ENCODE measurements around the gene DAGLA.

The DAGLA gene

GRCh38 chr11:61706452-61707400, 26.5 kb downstream of the DAGLA start:
- Histone ChIP-seq H3K27ac (ENCODE audit: low read depth, low read length, poor library complexity, severe bottlenecking) (no peak overlapping the region), H3K36me3 (ENCODE audit: insufficient read depth, low read length) (no peaks in the 10 kb centered on the region), H3K9me3 (ENCODE audit: low read length) (no peaks in the 10 kb centered on the region), H3K4me1 (ENCODE audit: insufficient read depth, low read length, severe bottlenecking) (no peaks in the 10 kb centered on the region), H4K20me1 (ENCODE audit: insufficient read depth, low read length) (no peaks in the 10 kb centered on the region), H3K9me2 (ENCODE audit: low read depth, low read length) (no peaks in the 10 kb centered on the region), H3K4me3 (ENCODE audit: low read depth, low read length, poor library complexity, severe bottlenecking) (no peak overlapping the region), H3F3A (ENCODE audit: insufficient read depth, low read length) (no peaks in the 10 kb centered on the region), H2AFZ (ENCODE audit: low read length) (no peak overlapping the region), H3K9ac (ENCODE audit: low read length) (no peak overlapping the region), H3K27me3 (ENCODE audit: insufficient read depth, low read length) (peaks cover 3% of the 10 kb centered on the region; the same call in 1 of the 2 replicates), H3K79me2 (ENCODE audit: insufficient read depth, low read length) (no peaks in the 10 kb centered on the region), H3K4me2 (ENCODE audit: low read length) (no peak overlapping the region)
- no peak for TF ChIP-seq EZH2 (IDR thresholded peaks at IDR 0.05; ENCODE audit: borderline replicate concordance, low read length)
- TF ChIP-seq, protein P1, sequence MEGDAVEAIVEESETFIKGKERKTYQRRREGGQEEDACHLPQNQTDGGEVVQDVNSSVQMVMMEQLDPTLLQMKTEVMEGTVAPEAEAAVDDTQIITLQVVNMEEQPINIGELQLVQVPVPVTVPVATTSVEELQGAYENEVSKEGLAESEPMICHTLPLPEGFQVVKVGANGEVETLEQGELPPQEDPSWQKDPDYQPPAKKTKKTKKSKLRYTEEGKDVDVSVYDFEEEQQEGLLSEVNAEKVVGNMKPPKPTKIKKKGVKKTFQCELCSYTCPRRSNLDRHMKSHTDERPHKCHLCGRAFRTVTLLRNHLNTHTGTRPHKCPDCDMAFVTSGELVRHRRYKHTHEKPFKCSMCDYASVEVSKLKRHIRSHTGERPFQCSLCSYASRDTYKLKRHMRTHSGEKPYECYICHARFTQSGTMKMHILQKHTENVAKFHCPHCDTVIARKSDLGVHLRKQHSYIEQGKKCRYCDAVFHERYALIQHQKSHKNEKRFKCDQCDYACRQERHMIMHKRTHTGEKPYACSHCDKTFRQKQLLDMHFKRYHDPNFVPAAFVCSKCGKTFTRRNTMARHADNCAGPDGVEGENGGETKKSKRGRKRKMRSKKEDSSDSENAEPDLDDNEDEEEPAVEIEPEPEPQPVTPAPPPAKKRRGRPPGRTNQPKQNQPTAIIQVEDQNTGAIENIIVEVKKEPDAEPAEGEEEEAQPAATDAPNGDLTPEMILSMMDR (IDR thresholded peaks at IDR 0.05; ENCODE audit: low read length), result no peak

GRCh38 chr11:61707574-61707973, 27.4 kb downstream of the DAGLA start:
- no peak for TF ChIP-seq EZH2 (IDR thresholded peaks at IDR 0.05; ENCODE audit: borderline replicate concordance, low read length)
- TF ChIP-seq, protein P1 (IDR thresholded peaks at IDR 0.05; ENCODE audit: low read length), result no peak
- Histone ChIP-seq H3K9me2 (ENCODE audit: low read depth, low read length) (no peaks in the 10 kb centered on the region), H2AFZ (ENCODE audit: low read length) (no peak overlapping the region), H3K4me3 (ENCODE audit: low read depth, low read length, poor library complexity, severe bottlenecking) (no peak overlapping the region), H3K9me3 (ENCODE audit: low read length) (no peaks in the 10 kb centered on the region), H3K27me3 (ENCODE audit: insufficient read depth, low read length) (peaks cover 3% of the 10 kb centered on the region; the same call in 1 of the 2 replicates), H3K27ac (ENCODE audit: low read depth, low read length, poor library complexity, severe bottlenecking) (no peak overlapping the region), H3K36me3 (ENCODE audit: insufficient read depth, low read length) (no peaks in the 10 kb centered on the region), H3K79me2 (ENCODE audit: insufficient read depth, low read length) (no peaks in the 10 kb centered on the region), H4K20me1 (ENCODE audit: insufficient read depth, low read length) (no peaks in the 10 kb centered on the region), H3K9ac (ENCODE audit: low read length) (no peak overlapping the region), H3K4me2 (ENCODE audit: low read length) (no peak overlapping the region), H3F3A (ENCODE audit: insufficient read depth, low read length) (no peaks in the 10 kb centered on the region), H3K4me1 (ENCODE audit: insufficient read depth, low read length, severe bottlenecking) (no peaks in the 10 kb centered on the region)

DNA sequence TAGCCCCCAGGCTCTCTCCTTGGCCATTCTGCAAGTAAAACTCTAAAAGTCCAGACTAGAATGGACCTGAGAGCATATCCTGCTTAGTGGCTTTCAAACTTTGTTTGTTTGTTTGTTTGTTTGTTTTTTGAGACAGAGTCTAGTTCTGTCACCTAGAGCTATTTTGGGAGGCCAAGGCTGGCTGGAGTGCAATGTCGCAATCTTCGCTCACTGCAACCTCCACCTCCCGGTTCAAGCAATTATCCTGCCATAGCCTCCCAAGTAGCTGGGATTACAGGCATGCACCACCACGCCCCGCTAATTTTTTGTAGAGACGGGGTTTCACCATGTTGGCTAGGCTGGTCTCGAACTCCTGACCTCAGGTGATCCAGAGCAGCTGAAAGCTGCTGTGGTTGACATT, 28.9 kb downstream of the DAGLA start:
- Histone ChIP-seq H3F3A (ENCODE audit: insufficient read depth, low read length) (no peaks in the 10 kb centered on the region), H3K9me2 (ENCODE audit: low read depth, low read length) (no peaks in the 10 kb centered on the region), H3K9ac (ENCODE audit: low read length) (no peak overlapping the region), H3K4me1 (ENCODE audit: insufficient read depth, low read length, severe bottlenecking) (no peaks in the 10 kb centered on the region), H3K9me3 (ENCODE audit: low read length) (no peaks in the 10 kb centered on the region), H3K27me3 (ENCODE audit: insufficient read depth, low read length) (peaks cover 4% of the 10 kb centered on the region; the same call in 1 of the 2 replicates), H3K4me2 (ENCODE audit: low read length) (no peak overlapping the region), H4K20me1 (ENCODE audit: insufficient read depth, low read length) (no peaks in the 10 kb centered on the region), H3K36me3 (ENCODE audit: insufficient read depth, low read length) (no peaks in the 10 kb centered on the region), H3K27ac (ENCODE audit: low read depth, low read length, poor library complexity, severe bottlenecking) (no peak overlapping the region), H3K79me2 (ENCODE audit: insufficient read depth, low read length) (no peaks in the 10 kb centered on the region), H2AFZ (ENCODE audit: low read length) (no peak overlapping the region), H3K4me3 (ENCODE audit: low read depth, low read length, poor library complexity, severe bottlenecking) (no peak overlapping the region)
- no peak for TF ChIP-seq EZH2 (IDR thresholded peaks at IDR 0.05; ENCODE audit: borderline replicate concordance, low read length)
- TF ChIP-seq, protein P1 (IDR thresholded peaks at IDR 0.05; ENCODE audit: low read length), result no peak

All from OCI-LY1 (cell line).